Upper lobe of left lung (tissue), 6 donors: Measurements from ENCODE around the gene DIRAS3. TPM values are rescaled to one million over a fixed set of nuclear protein-coding genes. Genes with fewer than 3 reads are reported as not detected.

Source experiments
- ATAC-seq, 2 donors: fragments of 200-7000 bp; cut with Tn5 transposase; one replicate each; pipeline ENCODE4 v1.9.1; 2022; ENCODE audit warnings: mild to moderate bottlenecking in 2 of 2, moderate library complexity in 2 of 2; ENCODE audit not compliant: low FRiP score in 2 of 2
- DNase-seq, 2 donors: peaks; one replicate each; pipeline ENCODE4 v3.0.0-alpha.2; 2019 to 2020
- H3K27ac ChIP-seq, 4 donors: fragments of 200-600 bp; sonication (generic); one replicate each; pipeline ENCODE4 v1.5.1; 2016 to 2019
- H3K27me3 ChIP-seq, 4 donors: fragments of 200-600 bp; sonication (generic); one replicate each; pipeline ENCODE4 v1.5.1; 2017 to 2019
- H3K36me3 ChIP-seq, 4 donors: fragments of 200-600 bp; sonication (generic); one replicate each; pipeline ENCODE4 v1.5.1; 2016 to 2019
- H3K4me1 ChIP-seq, 4 donors: fragments of 200-600 bp; sonication (generic); one replicate each; pipeline ENCODE4 v1.5.1; 2018 to 2019
- H3K4me3 ChIP-seq, 4 donors: fragments of 200-600 bp; sonication (generic); one replicate each; pipeline ENCODE4 v1.5.1; 2017 to 2019; ENCODE audit warnings: mild to moderate bottlenecking in 2 of 4, moderate library complexity in 1 of 4
- H3K9me3 ChIP-seq, 4 donors: fragments of 200-600 bp; sonication (generic); one replicate each; pipeline ENCODE4 v1.5.1; 2018 to 2019
- EP300 ChIP-seq, 4 donors: sonication (generic); formaldehyde crosslinking; IDR thresholded peaks; one replicate each; pipeline ENCODE4 v1.5.1; 2017; ENCODE audit warnings: antibody characterized with exemption in 4 of 4, control low read depth in 2 of 4
- POLR2A ChIP-seq, 4 donors: fragments of 450-650 bp; IDR thresholded peaks; one replicate each; pipeline ENCODE4 v1.5.1; 2016 to 2017; ENCODE audit warnings: antibody characterized with exemption in 4 of 4, mild to moderate bottlenecking in 2 of 4
- POLR2AphosphoS5 ChIP-seq, 2 donors: sonication (generic); formaldehyde crosslinking; IDR thresholded peaks; one replicate each; pipeline ENCODE4 v1.5.1; 2017; ENCODE audit warnings: antibody characterized with exemption in 2 of 2
- WGBS, 2 donors: methylation state at CpG; one replicate each; pipeline ENCODE4 v1.1.5; 2017 to 2018; 5-methylcytosine and 5-hydroxymethylcytosine counted together
- total RNA-seq, 6 donors: library from RNA; depleted of rRNA in 4 of 6; stranded (reverse); fragments of >200 nt in 4 of 6; gene quantifications; one replicate each; pipeline versions ENCODE4 v1.1.0 to v1.2.1, GENCODE V29; 2016 to 2021
- TF ChIP-seq, protein P1 (sequence below), 6 experiments: fragments of 450-650 bp in 4 of 6; fragments of 200-600 bp in 2 of 6; sonication (generic) in 2 of 6; IDR thresholded peaks; one replicate each; pipeline ENCODE4 v1.5.1; 2016 to 2019; ENCODE audit warnings: antibody characterized with exemption in 6 of 6
- donor health status: DM: no; HTN: no; CAD: no; lungs with moderate emphysema.
- donor health status: DM: no; HTN: yes; CAD: no; lungs with severe emphysema.

Gene DIRAS3
- total RNA-seq, 6 donors from 2014 or later: 2.0 to 2.4 (median 2.2) TPM; not detected in 2

DNA sequence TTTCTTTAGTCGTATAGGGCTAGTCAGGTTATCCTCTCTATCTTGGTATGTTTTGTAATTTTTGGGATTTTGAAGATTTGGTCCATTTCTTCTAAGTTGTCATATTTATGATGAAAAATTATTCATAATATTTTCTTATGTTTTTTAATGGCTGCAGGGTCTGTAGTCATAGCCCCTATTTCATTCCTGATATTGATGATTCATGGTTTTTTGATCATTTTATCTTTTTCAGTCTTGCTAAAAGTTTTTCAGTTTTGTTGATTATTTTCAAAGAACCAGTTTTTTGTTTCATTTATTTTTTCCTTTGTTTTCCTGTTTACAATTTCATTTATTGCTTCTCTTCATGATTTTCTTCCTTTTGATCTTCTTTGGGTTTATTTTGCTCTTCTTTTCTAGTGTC is 50.2 kb downstream of the DIRAS3 start:
- WGBS, 2 donors: 0% methylated on average over 1 of the region's 1 CpG
- Histone ChIP-seq H3K27me3 (no peaks in the 10 kb centered on the region), H3K9me3 (peaks cover 0 to 8% (median 2%) of the 10 kb centered on the region in 4 donors), H3K4me3 (no peak overlapping the region), H3K4me1 (no peaks in the 10 kb centered on the region), H3K36me3 (no peaks in the 10 kb centered on the region), H3K27ac (no peak overlapping the region)
- ATAC-seq (no peak), DNase-seq (no peak)
- TF ChIP-seq, protein P1, sequence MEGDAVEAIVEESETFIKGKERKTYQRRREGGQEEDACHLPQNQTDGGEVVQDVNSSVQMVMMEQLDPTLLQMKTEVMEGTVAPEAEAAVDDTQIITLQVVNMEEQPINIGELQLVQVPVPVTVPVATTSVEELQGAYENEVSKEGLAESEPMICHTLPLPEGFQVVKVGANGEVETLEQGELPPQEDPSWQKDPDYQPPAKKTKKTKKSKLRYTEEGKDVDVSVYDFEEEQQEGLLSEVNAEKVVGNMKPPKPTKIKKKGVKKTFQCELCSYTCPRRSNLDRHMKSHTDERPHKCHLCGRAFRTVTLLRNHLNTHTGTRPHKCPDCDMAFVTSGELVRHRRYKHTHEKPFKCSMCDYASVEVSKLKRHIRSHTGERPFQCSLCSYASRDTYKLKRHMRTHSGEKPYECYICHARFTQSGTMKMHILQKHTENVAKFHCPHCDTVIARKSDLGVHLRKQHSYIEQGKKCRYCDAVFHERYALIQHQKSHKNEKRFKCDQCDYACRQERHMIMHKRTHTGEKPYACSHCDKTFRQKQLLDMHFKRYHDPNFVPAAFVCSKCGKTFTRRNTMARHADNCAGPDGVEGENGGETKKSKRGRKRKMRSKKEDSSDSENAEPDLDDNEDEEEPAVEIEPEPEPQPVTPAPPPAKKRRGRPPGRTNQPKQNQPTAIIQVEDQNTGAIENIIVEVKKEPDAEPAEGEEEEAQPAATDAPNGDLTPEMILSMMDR (IDR thresholded peaks at IDR 0.05): no peak
- no peak for TF ChIP-seq POLR2A (IDR thresholded peaks at IDR 0.05)
- no peak for TF ChIP-seq POLR2AphosphoS5 (IDR thresholded peaks at IDR 0.05)
- no peak for TF ChIP-seq EP300 (IDR thresholded peaks at IDR 0.05)

DNA sequence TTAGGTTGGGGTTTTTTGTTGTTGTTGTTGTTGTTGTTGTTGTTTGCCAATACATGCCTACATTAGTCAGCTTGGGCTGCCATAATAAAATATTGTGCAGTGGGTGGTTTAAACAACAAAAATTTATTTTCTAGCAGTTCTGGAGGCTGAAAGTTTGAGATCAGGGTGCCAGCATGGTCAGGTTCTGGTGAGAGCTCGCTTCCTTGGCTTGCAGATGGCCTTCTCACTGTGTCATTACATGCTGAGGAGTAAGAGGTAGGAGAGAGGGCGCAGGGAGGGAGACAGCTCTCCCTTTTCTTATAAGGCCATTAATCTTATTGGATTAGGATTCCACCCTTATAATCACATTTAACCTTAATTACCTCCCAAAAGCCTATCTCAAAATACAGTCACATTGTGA is 52.7 kb downstream of the DIRAS3 start:
- Histone ChIP-seq H3K4me3 (no peak overlapping the region), H3K36me3 (no peaks in the 10 kb centered on the region), H3K27ac (no peak overlapping the region), H3K4me1 (no peaks in the 10 kb centered on the region), H3K27me3 (no peaks in the 10 kb centered on the region), H3K9me3 (peaks cover 0 to 17% (median 9%) of the 10 kb centered on the region in 4 donors)
- WGBS, 2 donors: 84 to 89% methylated on average over 2 of the region's 2 CpGs
- DNase-seq (no peak), ATAC-seq (no peak)
- TF ChIP-seq EP300 (IDR thresholded peaks at IDR 0.05) (no peak), POLR2A (IDR thresholded peaks at IDR 0.05) (no peak), POLR2AphosphoS5 (IDR thresholded peaks at IDR 0.05) (no peak)
- TF ChIP-seq, protein P1 (IDR thresholded peaks at IDR 0.05): no peak

Other genes with a start within 250 kb of the DIRAS3 start
- gene GNG12, start 217.2 kb downstream of the DIRAS3 start, total RNA-seq: 10 to 100 TPM; 14.3 to 54.6 (median 45.1) TPM
- gene WLS, start 181.9 kb upstream of the DIRAS3 start, total RNA-seq: 100 to 1,000 TPM in 2 of 6 donors, 10 to 100 TPM in 4; 33.5 to 113 (median 61.3) TPM